Lower leg skin (tissue), 3 donors: ENCODE results near the gene NUF2.
"Not testable (repeated sequence)": the region's sequence is repeated elsewhere in the genome, so short reads cannot be mapped to it uniquely, and the experiment has no call there.

Experiments used
- CTCF ChIP-seq, 3 donors: fragments of 450-650 bp; IDR thresholded peaks; one replicate each; pipeline ENCODE4 v1.5.1; 2016; ENCODE audit warnings: antibody characterized with exemption in 3 of 3, mild to moderate bottlenecking in 3 of 3, moderate library complexity in 2 of 3
- POLR2A ChIP-seq, 2 donors: fragments of 450-650 bp; IDR thresholded peaks; one replicate each; pipeline ENCODE4 v1.6.1; 2016 to 2017; ENCODE audit warnings: antibody characterized with exemption in 2 of 2, mild to moderate bottlenecking in 1 of 2, moderate library complexity in 1 of 2

GRCh38 chr1:163358172-163358571 lies 36.4 kb downstream of the NUF2 start:
- not testable (repeated sequence) for TF ChIP-seq CTCF, POLR2A (IDR thresholded peaks at IDR 0.05)
